Measurements from ENCODE around the gene SPRY1.

SPRY1 gene

GRCh38 chr4:123380728-123381716 lies 15.6 kb upstream of the SPRY1 start:
- DNase-seq = no peak

GRCh38 chr4:123381996-123382395 lies 14.6 kb upstream of the SPRY1 start:
- no peak for DNase-seq

GRCh38 chr4:123383566-123383965 lies 13.0 kb upstream of the SPRY1 start:
- no peak for DNase-seq

GRCh38 chr4:123386609-123387008 lies 10.0 kb upstream of the SPRY1 start:
- DNase-seq = no peak

GRCh38 chr4:123390846-123391456 lies 5.6 kb upstream of the SPRY1 start:
- no peak for DNase-seq

GRCh38 chr4:123393721-123394120 lies 2.9 kb upstream of the SPRY1 start:
- DNase-seq = no peak

- DNase-seq = peak; percentile 65
Observed at GRCh38 chr4:123397144-123398065, 810 bp downstream of the SPRY1 start.

GRCh38 chr4:123398066-123398852 lies 1.7 kb downstream of the SPRY1 start:
- peak; percentile 76 for DNase-seq

- peak; percentile 74 for DNase-seq
Observed at GRCh38 chr4:123398853-123399626, 2.4 kb downstream of the SPRY1 start.

GRCh38 chr4:123399627-123400358 lies 3.2 kb downstream of the SPRY1 start:
- no peak for DNase-seq

GRCh38 chr4:123401271-123402120 lies 4.9 kb downstream of the SPRY1 start:
- DNase-seq = no peak

- no peak for DNase-seq
Observed at GRCh38 chr4:123402121-123402465, 5.5 kb downstream of the SPRY1 start.

GRCh38 chr4:123403080-123403604 lies 6.5 kb downstream of the SPRY1 start:
- no peak for DNase-seq

- DNase-seq = no peak
Observed at GRCh38 chr4:123404533-123404932, 7.9 kb downstream of the SPRY1 start.

- DNase-seq = no peak
Observed at GRCh38 chr4:123405267-123405865, 8.8 kb downstream of the SPRY1 start.

- no peak for DNase-seq
Observed at GRCh38 chr4:123406872-123407271, 10.3 kb downstream of the SPRY1 start.

GRCh38 chr4:123408471-123409084 lies 12.0 kb downstream of the SPRY1 start:
- DNase-seq = no peak

- DNase-seq = no peak
Observed at GRCh38 chr4:123409334-123409733, 12.7 kb downstream of the SPRY1 start.

GRCh38 chr4:123411514-123411913 lies 14.9 kb downstream of the SPRY1 start:
- no peak for DNase-seq
